NCI-H2196 treated with DMSO at 0.1 percent for 48 hours (cell line): Measurements from ENCODE around the gene DPM3.
A peak's percentile ranks its signal among the peaks of the same experiment; 100 is the strongest.
"Not testable (repeated sequence)": the region's sequence is repeated elsewhere in the genome, so short reads cannot be mapped to it uniquely, and the experiment has no call there.

Source experiments
- DNase-seq: peaks from one replicate; lab custom pipeline; 2025; ENCODE audit not compliant: unreplicated experiment; lab: John Stamatoyannopoulos, UW

DPM3 gene

GRCh38 chr1:155139895-155140629 lies at the start of gene DPM3:
Gene DPM3 (minus strand): TSS chr1:155140531. CDS start chr1:155140240, 291 bp downstream.
- DNase-seq = peak; percentile 59

- not testable (repeated sequence) for DNase-seq
These were observed 49.6 kb upstream of the DPM3 start for GRCh38 chr1:155189926-155190325.

GRCh38 chr1:155188268-155188667 lies 47.9 kb upstream of the DPM3 start:
- DNase-seq = no peak

- DNase-seq = no peak
These were observed 47.1 kb upstream of the DPM3 start for GRCh38 chr1:155187456-155187891.

- DNase-seq = no peak
These were observed 46.6 kb upstream of the DPM3 start for GRCh38 chr1:155186794-155187455.

GRCh38 chr1:155186067-155186793 lies 45.9 kb upstream of the DPM3 start:
- DNase-seq = no peak

GRCh38 chr1:155185783-155186066 lies 45.4 kb upstream of the DPM3 start:
- DNase-seq = no peak

GRCh38 chr1:155184835-155185782 lies 44.8 kb upstream of the DPM3 start:
- no peak for DNase-seq

GRCh38 chr1:155184351-155184811 lies 44.0 kb upstream of the DPM3 start:
- no peak for DNase-seq

GRCh38 chr1:155183775-155184221 lies 43.5 kb upstream of the DPM3 start:
- DNase-seq = no peak

- no peak for DNase-seq
These were observed 41.8 kb upstream of the DPM3 start for GRCh38 chr1:155182052-155182550.

GRCh38 chr1:155181371-155182051 lies 41.2 kb upstream of the DPM3 start:
- DNase-seq = no peak

GRCh38 chr1:155179112-155180031 lies 39.0 kb upstream of the DPM3 start:
- no peak for DNase-seq

- DNase-seq = no peak
These were observed 38.2 kb upstream of the DPM3 start for GRCh38 chr1:155178441-155179111.

- DNase-seq = no peak
These were observed 37.6 kb upstream of the DPM3 start for GRCh38 chr1:155177918-155178281.

GRCh38 chr1:155177192-155177917 lies 37.0 kb upstream of the DPM3 start:
- DNase-seq = no peak

GRCh38 chr1:155176544-155177071 lies 36.3 kb upstream of the DPM3 start:
- peak; percentile 52 for DNase-seq
